ENCODE data around the gene SLC44A3. TPM values are rescaled to one million over a fixed set of nuclear protein-coding genes. Genes with fewer than 3 reads are reported as not detected.

SLC44A3 gene
- total RNA-seq, 1 donor from 2014 or later, result 1.7 TPM

DNA sequence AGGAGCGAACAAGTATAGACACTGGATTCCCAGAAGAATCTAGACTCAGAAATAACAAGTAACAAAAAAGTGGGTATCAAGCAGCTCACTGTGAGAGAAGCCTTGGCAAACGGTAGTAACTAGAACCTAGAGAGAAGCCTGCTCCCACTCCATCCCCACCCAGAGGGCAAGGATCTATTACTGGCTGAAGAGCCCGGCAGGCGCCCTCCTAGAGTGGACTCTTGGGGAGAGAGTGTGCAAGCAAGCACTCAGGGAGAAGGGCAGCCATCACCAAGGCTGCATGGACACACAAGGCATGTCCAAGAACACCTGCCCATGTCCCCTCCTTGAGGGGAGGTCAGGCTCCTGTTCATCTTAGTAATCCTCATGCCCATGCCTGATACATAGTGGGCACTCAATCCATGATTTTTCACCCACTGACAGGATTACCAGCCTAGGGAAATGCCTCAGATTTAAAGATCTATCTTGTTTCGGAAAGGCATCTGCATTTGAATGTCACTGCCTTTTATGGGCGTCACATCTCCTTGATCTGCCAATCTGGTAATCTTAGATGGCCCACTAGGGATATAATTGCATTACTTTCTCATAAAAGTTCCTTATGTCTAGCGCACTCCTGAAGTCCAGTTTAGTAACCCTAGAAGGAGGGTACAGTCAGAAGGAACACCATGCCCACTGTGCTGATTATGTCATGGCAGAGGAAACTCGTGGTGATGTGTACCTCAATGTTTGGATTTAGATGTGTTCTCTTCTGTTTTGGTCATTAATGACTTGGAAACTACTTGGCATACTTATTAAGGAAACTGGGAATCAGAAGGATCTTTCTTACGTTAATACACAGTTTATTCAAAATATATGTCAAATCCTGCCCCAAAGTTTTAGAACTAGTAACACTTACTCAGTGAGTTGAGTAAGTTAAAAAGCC, 92.4 kb downstream of the SLC44A3 start:
- Mint-ChIP-seq H3K36me3 (peaks cover 73% of the 10 kb centered on the region), H3K9me3 (peaks cover 56% of the 10 kb centered on the region), H3K27me3 (ENCODE audit: insufficient read depth, low read depth) (peaks cover 13% of the 10 kb centered on the region), H3K4me3 (no peak overlapping the region), H3K4me1 (peaks cover 16% of the 10 kb centered on the region), H3K27ac (no peak overlapping the region)
- no peak overlapping the region for H3K9ac ChIP-seq
- peaks cover 100% of the 10 kb centered on the region for H3K79me2 ChIP-seq (ENCODE audit: low read depth)
- no peak overlapping the region for H3K4me2 ChIP-seq
- no peak for DNase-seq (ENCODE audit: low spot score)
- H3K27ac ChIP-seq, result peak overlapping the region; percentile 39
- peaks cover 19% of the 10 kb centered on the region for H3F3A ChIP-seq (ENCODE audit: low read depth)
- H2AFZ ChIP-seq (replicated peaks), result no peak overlapping the region
- no peaks in the 10 kb centered on the region for H3K27me3 ChIP-seq
- H3K4me1 ChIP-seq, result peaks cover 27% of the 10 kb centered on the region
- TF ChIP-seq, protein P1, sequence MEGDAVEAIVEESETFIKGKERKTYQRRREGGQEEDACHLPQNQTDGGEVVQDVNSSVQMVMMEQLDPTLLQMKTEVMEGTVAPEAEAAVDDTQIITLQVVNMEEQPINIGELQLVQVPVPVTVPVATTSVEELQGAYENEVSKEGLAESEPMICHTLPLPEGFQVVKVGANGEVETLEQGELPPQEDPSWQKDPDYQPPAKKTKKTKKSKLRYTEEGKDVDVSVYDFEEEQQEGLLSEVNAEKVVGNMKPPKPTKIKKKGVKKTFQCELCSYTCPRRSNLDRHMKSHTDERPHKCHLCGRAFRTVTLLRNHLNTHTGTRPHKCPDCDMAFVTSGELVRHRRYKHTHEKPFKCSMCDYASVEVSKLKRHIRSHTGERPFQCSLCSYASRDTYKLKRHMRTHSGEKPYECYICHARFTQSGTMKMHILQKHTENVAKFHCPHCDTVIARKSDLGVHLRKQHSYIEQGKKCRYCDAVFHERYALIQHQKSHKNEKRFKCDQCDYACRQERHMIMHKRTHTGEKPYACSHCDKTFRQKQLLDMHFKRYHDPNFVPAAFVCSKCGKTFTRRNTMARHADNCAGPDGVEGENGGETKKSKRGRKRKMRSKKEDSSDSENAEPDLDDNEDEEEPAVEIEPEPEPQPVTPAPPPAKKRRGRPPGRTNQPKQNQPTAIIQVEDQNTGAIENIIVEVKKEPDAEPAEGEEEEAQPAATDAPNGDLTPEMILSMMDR (IDR thresholded peaks at IDR 0.05), result no peak
- TF ChIP-seq EZH2 (IDR thresholded peaks at IDR 0.05), result no peak
- TF ChIP-seq EZH2phosphoT487 (IDR thresholded peaks at IDR 0.05), result no peak
- H3K36me3 ChIP-seq, result no peaks in the 10 kb centered on the region
- peaks cover 100% of the 10 kb centered on the region for H4K20me1 ChIP-seq (ENCODE audit: low read depth)
- H3K4me3 ChIP-seq, result no peak overlapping the region
- H3K9me3 ChIP-seq (ENCODE audit: low read depth), result no peaks in the 10 kb centered on the region

DNA sequence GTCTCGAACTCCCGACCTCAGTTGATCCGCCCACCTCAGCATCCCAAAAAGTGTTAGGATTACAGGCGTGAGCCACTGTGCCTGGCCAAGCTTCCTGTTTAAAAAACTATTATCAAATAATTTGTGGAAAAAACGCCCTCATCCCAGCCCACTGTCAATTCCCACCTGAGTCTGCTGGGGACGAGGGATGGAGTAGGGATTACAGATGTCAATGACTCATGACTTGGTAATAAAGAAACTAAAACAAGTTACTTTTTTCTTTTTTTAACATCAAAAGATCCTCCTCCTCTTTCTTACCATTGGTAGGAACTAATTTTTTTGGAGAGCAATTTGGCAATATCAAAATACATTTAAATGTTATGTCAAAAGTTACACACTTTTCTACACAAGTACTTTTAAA, 97.1 kb downstream of the SLC44A3 start:
- Histone ChIP-seq H3K36me3 (peaks cover 1% of the 10 kb centered on the region), H3F3A (ENCODE audit: low read depth) (peaks cover 6% of the 10 kb centered on the region), H2AFZ (replicated peaks) (no peak overlapping the region), H3K4me2 (no peak overlapping the region), H3K9me3 (ENCODE audit: low read depth) (no peaks in the 10 kb centered on the region), H3K4me3 (no peak overlapping the region), H3K79me2 (ENCODE audit: low read depth) (peaks cover 100% of the 10 kb centered on the region), H3K4me1 (peaks cover 34% of the 10 kb centered on the region), H3K9ac (no peak overlapping the region), H3K27ac (no peak overlapping the region), H3K27me3 (no peaks in the 10 kb centered on the region), H4K20me1 (ENCODE audit: low read depth) (peaks cover 100% of the 10 kb centered on the region)
- Mint-ChIP-seq H3K36me3 (peaks cover 86% of the 10 kb centered on the region), H3K4me1 (peaks cover 21% of the 10 kb centered on the region), H3K27me3 (ENCODE audit: insufficient read depth, low read depth) (peaks cover 19% of the 10 kb centered on the region), H3K9me3 (peaks cover 63% of the 10 kb centered on the region), H3K4me3 (no peak overlapping the region), H3K27ac (no peak overlapping the region)
- DNase-seq (ENCODE audit: low spot score), result no peak
- TF ChIP-seq EZH2 (IDR thresholded peaks at IDR 0.05) (no peak), EZH2phosphoT487 (IDR thresholded peaks at IDR 0.05) (no peak)
- TF ChIP-seq, protein P1 (IDR thresholded peaks at IDR 0.05), result no peak

DNA sequence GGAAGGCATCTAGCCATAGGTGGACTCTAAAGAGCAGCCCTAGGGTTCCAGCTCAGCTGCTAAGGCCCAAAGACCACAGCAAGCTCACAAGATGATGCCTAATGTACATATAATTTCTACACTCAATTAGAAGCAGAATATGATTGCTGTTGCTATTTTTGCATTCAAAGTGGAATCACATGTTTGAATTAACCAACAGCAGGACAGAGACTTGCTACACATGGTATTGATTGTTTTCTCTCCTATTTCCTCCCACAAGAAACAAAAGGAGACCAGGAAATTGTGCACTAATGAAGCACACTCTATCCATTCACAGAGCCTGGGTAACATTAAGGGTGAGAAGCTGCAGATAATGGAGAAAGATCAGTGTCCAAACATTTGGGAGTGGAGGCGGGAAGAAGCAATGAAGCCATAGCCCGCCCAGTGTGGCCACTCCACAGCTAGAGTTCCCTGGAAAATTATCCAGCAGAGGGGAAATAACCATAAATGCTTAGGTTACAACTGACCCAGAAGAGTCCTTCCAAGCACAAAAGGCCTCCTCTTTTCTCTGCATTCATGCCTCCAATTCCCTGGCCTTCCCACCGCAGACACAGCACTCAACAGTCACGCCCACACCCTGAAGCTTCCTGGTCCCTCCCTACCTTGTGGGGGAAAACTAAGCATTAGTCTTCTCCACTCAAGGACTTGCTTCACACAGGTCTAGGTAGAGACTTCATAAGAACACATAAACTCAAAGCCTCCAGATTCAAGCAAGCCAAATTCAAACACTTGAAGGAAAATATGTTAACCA, 99.3 kb downstream of the SLC44A3 start:
- Histone ChIP-seq H3K9me3 (ENCODE audit: low read depth) (no peaks in the 10 kb centered on the region), H3K4me2 (peak overlapping the region; percentile 50), H3F3A (ENCODE audit: low read depth) (no peaks in the 10 kb centered on the region), H3K4me3 (no peak overlapping the region), H2AFZ (replicated peaks) (no peak overlapping the region), H4K20me1 (ENCODE audit: low read depth) (peaks cover 100% of the 10 kb centered on the region), H3K36me3 (peaks cover 3% of the 10 kb centered on the region), H3K79me2 (ENCODE audit: low read depth) (peaks cover 100% of the 10 kb centered on the region), H3K4me1 (peaks cover 49% of the 10 kb centered on the region), H3K27me3 (no peaks in the 10 kb centered on the region), H3K27ac (peak overlapping the region; percentile 2), H3K9ac (no peak overlapping the region)
- Mint-ChIP-seq H3K4me3 (no peak overlapping the region), H3K27me3 (ENCODE audit: insufficient read depth, low read depth) (peaks cover 20% of the 10 kb centered on the region), H3K27ac (peak overlapping the region; percentile 52), H3K9me3 (peaks cover 52% of the 10 kb centered on the region), H3K4me1 (peaks cover 43% of the 10 kb centered on the region), H3K36me3 (peaks cover 83% of the 10 kb centered on the region)
- DNase-seq (ENCODE audit: low spot score), result no peak
- TF ChIP-seq EZH2phosphoT487 (IDR thresholded peaks at IDR 0.05) (no peak), EZH2 (IDR thresholded peaks at IDR 0.05) (no peak)
- TF ChIP-seq, protein P1 (IDR thresholded peaks at IDR 0.05), result no peak

Measured in neural progenitor cell (in vitro differentiated cells).